GM21381 (cell line): ENCODE data around the gene CNKSR2.

Experiments
- ATAC-seq: cut with Tn5 transposase; IDR thresholded peaks from one replicate; pipeline ENCODE4 v1.9.1; 2021; ENCODE audit warnings: mild to moderate bottlenecking, moderate library complexity; ENCODE audit not compliant: unreplicated experiment

Gene CNKSR2

DNA sequence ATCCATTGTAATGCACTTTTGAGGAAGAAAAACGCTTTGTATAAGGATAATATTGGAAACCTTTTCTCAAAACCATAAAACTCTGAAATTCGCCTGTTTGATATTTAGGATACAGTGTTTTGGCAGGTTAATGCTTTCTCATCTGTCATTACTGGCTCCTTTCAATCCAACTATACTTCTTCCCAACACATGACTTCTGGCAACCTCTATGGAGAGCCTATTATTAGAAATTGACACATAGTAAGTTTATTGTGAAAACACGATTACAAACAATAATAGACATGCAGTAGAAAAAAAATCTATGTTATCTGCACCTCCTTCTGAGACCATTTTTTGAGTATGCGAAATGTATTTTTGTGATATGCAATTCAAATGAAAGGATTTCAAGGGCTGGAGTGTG is 288.5 kb downstream of the CNKSR2 start:
- ATAC-seq: no peak

- ATAC-seq: no peak
Measured at GRCh38 chrX:21666252-21666651, 292.0 kb downstream of the CNKSR2 start.

DNA sequence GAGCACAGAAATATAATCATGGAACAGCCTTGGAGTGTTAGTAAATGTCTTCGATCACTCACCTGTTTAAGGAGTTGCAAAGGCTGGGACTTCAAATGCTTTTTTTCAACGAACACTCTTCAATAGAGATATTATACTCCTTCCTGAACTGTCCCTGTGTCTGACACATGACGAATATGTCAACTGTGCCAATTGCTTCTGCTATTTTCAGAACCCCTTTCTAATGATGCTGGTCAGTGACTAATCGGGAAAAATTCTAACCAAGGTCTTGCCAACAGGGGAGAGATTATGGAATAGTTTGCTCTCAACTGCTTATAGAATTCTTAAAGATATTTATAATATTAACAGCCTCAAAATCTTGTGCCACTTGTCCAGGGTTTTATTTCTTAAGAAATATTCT is 292.5 kb downstream of the CNKSR2 start:
- no peak for ATAC-seq

DNA sequence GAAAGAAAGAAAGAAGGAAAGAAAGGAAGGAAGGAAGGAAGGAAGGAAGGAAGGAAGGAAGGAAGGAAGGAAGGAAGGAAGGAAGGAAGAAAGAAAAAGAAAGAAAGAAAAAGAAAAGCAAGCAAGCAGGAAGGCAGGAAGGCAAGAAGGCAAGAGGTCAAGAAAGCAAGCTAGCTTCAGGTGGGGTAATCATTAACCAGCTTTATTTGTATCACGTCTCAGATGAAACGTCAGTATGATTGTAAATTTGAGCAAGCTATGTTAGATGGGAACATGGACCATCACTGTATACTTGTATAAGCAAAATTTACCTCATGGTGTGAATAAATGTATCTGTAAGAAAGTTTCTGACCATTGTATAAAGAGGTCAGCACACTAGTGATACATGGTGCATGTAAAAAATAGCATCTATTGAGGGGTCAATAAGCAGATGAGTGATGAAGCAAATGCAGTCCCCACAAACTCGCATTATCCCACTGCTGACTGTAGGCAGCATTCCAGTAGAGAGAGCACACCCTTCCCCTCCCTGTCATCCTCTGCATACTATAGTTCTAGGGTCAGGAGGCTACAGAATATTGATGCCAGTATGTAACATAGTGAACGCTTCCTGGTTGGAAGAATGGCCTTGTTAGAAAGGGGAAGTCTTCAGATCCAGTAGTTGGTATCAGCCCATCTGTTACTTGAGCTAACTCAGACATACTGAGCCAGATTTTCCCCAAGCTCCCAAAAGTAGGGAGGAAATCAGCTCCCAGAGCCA is 300.4 kb downstream of the CNKSR2 start:
- no peak for ATAC-seq

- ATAC-seq: no peak
Measured at GRCh38 chrX:21675931-21676330, 301.7 kb downstream of the CNKSR2 start.

DNA sequence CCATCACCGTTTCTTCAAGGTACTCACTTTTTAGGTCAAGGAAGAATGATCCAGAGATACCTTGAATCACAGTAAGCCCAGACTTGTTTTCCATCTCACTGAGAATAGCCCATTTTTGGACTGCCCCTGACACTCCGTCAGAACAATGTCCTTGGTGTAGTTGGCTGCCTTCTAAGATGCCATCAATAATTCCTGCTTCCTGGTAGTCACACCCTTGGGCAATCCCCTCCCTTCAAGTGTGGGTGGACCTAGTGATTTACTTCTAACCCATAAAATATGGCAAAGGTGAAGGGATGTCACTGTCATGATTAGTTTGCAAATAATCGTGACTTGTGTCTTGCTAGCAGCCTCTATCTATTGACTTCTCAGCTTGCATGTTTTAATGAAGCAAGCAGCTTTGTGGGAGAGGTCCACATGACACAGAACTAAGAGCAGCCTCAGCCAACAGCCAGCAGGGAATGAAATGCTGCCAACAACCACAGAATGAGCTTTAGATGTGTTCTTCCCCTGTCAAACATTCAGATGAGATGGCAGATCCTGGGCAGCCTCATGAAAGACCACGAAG is 303.9 kb downstream of the CNKSR2 start:
- no peak for ATAC-seq

GRCh38 chrX:21683941-21684340 is 309.7 kb downstream of the CNKSR2 start:
- ATAC-seq: no peak

DNA sequence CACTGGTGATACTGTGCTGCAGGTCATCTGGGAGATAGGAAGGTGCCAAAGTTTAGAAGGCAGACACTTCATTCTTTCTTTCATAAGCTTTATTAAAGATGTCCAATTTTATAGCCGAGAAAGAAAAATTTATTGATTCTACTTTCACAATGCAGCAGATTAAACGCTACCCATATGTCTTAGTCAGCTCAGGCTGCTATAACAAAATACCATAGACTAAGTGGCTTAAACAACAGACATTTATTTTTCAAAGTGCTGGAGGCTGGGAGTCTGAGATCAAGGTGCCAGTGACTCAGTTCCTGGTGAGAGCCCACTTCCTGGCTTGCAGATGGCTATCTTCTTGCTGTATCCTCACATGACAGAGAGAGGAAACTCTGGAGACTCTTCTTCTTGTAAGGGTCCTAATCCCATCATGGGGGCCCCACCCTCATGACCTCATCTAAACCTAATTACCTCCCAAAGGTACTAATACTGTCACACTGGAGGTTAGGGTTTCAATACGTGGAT is 317.3 kb downstream of the CNKSR2 start:
- no peak for ATAC-seq

- ATAC-seq: no peak
Measured at GRCh38 chrX:21698272-21698671, 324.1 kb downstream of the CNKSR2 start.

GRCh38 chrX:21699136-21699535 is 324.9 kb downstream of the CNKSR2 start:
- no peak for ATAC-seq

GRCh38 chrX:21700275-21700674 is 326.1 kb downstream of the CNKSR2 start:
- ATAC-seq: no peak

GRCh38 chrX:21700967-21701366 is 326.7 kb downstream of the CNKSR2 start:
- no peak for ATAC-seq

DNA sequence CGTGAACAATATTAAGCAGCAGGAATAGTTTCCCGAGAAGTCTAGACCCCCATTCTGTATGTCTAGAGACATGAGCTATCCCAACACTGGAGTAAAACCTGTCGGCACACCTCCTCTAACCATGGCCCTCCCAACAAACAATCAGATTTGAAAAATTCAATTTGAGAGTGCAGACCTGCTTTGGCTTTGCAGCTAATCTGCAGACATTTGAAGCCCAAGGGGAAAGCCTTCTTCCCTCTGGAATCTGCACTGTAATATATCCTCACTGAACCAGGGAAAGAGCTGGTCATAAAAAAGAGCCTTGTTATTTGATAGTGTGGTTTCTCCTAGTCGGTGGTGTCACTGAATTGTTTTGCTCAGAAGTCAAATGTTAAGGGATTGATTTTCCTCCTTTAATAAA is 328.5 kb downstream of the CNKSR2 start:
- no peak for ATAC-seq
